ENCODE data around the gene CACNB1.
"Not testable (repeated sequence)": the region's sequence is repeated elsewhere in the genome, so short reads cannot be mapped to it uniquely, and the experiment has no call there.

CACNB1 gene

DNA sequence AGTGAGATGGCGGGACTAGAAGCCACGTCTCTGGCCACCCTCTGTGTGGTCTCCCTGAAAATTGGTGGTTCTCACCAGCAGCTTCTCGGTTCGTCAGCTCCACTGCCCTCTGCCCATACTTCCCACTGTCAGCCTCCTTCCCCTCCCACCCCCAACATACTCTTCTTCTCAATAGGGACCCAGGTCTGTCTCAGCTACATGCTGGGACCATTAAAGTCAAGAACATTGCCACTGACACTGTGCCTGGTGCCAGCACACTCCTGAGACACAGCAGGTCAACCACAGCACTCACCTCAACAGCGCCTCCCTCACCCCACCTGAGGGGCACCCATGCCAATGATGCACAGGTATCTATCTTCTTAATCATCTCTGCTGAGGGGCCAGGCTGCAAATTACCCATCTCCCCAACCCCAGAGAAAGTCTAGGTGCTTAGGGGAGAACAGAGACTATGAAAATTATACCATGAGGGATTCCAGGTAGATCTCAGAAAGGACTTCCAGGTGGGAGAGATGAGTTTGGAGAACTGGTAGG lies 47.3 kb downstream of the CACNB1 start:
- DNase-seq: no peak

DNA sequence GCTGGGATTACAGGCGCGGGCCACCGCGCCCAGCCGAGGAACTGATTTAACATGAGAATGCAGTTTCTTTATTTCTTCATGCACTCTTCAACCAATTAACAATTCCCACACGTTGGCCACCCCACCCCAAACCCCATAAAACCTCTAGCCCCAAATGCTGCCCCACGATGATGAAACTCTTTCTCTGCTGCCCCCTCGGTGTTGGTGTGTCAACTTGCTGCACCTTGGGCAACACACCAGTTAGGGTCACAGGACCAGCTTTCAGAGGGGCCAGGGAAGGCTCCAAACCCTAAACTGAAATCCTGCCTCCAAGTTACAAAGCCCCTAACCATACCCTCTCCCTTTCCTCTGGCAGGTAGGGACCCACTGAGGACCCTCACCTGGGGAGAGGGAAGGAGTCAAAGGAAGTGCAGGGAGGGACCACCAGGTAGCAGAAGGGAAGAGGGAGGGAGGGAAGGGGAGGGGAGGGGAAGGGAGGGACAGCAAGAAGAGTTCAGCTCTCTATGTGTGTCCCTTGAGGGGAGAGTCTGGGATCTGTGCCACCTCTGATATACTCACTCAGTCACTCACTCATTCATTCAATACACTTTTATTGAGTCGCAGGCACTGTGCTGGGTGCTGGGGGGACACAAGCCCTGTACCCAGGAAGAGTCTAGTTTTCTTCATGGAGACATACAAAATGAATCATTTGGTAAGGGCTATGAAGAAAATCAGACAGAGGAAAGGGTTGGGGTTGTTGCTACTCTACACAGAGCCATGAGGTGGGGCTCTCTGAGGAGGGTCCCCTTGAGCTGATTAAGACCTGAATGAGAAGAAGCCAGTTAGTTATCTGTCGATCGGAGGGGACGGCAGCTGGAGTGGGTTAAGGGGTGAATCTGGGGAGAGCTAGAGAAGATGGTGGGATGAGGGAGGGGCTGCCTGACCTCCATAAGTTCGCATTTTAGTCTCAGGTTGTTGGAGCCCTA lies 50.0 kb downstream of the CACNB1 start:
- no peak for DNase-seq

DNA sequence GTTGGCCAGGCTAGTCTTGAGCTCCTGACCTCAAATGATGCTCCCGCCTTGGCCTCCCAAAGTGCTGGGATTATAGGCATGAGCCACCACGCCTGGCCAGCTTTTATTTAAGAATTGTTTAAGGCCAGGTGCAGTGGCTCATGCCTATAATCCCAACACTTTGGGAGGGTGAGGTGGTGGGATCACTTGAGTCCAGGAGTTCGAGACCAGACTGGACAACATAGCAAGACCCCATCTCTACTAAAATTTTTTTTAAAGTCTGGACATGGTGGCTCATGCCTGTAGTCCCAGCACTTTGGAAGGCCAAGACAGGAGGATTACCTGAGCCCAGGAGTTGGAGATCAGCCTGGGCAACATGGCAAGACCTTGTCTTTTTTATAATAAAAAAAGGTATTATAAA lies 51.2 kb downstream of the CACNB1 start:
- no peak for DNase-seq

DNA sequence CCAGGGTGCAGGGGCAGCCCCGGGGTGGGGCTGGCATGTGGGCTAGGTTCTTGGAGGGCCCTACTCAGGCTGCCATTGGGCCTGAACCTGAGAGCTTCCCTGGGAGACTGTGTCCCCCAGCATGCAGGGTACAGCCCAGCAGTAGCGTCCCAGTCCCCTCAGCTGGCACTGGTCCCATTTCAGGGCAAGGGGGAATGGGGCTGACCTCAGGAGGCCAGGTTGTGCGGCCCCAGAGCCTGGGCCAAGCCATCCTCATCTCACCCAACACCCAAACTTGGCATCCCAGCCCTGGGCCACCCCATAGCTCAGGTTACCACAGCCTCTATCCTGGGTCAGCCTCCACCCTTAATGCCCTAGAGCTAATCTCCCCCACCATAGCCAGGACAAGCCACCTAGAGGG lies 52.3 kb downstream of the CACNB1 start:
- no peak for DNase-seq

DNA sequence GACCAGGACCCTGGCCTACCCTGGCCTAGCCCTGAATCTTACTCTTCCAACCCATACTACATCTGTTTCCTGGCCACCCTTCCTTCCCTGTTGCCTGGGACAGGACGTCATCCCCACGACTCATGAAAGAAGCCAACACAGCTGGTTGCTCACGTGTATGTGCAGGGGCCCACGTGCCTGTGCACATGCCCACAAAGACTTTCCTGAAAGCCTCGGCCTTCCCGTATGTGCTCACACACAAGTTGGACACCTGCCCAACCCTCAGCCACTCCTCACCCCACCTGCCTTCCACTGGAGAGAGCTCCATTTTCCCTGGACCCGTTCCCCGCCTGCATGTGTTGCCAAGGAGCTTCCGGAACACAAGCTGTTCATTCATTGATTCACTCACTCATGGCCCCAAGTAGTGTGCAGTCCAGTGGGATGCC lies 53.0 kb downstream of the CACNB1 start:
- peak; percentile 75 for DNase-seq

DNA sequence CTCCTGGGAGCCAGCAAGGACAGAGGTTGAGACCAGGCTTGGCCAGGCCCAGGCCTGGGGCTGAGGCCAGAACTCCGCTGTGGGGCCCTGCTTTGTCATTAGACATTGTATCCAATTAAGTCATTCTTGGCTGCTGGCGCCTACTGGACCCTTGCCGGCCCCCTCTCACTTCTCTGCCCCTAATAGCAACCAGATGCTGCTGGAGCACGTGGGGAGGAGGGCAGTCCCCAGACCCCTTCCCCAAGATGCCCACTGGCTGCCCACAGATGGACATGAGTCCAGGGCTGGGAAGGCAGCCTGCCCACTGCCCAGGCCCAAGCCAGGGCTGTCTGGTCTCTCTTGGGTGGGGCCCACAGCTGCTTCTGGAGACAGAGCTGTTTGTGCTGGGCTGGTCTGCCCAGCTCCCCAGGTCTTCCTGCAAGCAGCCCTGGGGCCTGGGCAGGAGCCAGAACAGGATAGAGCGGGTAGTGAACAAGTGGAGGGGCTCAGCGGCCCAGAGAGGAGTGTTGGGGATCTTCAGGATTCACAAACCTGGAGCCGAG lies 53.8 kb downstream of the CACNB1 start:
- no peak for DNase-seq

DNA sequence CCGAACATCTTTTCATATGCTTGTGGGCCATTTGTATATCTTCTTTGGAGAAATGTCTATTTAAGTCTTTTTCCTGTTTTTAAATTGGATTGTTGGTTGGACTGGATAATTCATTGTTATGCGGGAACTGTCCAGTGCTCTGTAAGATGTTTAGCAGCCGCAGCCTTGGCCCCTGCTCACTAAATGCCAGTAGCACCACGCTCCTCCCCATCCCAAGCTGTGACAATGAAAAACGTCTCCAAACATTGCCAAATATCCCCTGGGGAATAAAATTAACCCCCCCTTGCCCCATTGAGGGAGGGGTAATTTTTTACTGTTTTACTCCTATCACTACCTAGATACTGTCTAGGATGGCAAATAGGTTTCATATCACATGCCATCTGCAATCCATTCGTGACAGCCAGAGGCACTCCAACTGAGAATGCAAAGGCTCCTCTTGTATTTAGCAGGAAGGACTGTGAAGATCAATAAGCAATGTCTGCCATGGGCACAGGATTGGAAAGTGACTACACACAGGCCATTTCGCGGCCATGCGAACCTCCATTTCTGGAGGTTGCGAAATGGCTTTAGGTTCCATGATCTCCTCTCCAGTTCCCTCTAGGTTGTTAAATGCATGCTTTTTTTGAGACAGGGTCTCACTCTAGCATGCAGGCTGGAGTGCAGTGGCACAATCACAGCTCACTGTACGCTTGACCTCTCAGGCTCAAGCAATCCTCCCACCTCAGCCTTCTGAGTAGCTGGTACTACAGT lies 55.4 kb downstream of the CACNB1 start:
- no peak for DNase-seq

DNA sequence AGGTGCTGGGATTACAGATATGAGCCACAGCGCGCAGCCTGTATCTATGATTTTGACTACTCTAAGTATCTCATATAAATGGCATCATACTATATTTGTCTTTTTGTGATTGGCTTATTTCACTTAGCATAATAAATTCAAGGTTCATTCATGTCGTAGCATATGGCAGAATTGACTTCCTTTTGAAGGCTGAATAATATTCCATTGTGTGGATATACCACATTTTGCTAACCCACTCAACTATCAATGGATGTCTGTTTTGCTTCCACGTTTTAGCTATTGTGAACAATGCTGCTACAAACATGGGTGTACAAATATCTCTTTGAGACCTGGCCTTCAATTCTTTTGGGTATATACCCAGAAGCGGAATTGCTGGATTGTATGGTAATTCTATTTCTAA lies 56.2 kb downstream of the CACNB1 start:
- no peak for DNase-seq

DNA sequence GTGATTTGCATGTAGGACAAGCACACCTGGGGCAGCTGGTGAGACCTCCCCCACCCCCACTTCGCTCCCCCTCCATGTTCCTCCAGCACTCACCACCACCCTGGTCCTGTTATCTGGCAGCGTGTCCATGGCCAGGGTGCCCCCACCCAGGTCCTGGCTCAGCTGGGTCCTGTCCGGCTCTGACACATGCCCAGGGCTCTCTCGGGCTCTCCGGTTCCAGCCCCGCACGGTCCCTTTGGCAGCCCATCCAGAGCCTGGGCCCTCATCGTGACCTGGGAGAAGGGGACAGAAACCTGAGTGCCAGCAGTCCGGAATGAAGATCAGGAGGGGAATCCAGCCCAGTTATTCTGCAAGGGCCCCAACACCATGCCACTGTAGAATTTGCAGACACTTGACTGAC lies 57.9 kb downstream of the CACNB1 start:
- no peak for DNase-seq

DNA sequence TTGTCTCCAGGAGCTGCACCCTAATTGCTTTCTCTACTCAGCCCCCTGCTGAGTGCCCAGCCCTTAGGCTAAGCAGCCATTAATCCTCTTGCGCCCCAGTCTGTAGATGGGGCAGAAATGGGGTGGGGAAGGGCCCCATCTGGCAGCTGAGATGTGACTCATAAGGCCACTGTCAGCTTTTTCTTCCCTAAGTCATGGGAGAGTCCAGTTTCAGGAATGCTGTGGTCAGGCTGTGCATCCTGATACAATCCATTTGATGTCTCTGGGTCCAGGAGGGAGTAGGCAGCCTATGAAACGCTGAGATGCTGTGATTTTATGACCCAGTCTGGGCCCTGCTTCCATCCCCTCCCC lies 58.3 kb downstream of the CACNB1 start:
- peak; percentile 98 for DNase-seq

DNA sequence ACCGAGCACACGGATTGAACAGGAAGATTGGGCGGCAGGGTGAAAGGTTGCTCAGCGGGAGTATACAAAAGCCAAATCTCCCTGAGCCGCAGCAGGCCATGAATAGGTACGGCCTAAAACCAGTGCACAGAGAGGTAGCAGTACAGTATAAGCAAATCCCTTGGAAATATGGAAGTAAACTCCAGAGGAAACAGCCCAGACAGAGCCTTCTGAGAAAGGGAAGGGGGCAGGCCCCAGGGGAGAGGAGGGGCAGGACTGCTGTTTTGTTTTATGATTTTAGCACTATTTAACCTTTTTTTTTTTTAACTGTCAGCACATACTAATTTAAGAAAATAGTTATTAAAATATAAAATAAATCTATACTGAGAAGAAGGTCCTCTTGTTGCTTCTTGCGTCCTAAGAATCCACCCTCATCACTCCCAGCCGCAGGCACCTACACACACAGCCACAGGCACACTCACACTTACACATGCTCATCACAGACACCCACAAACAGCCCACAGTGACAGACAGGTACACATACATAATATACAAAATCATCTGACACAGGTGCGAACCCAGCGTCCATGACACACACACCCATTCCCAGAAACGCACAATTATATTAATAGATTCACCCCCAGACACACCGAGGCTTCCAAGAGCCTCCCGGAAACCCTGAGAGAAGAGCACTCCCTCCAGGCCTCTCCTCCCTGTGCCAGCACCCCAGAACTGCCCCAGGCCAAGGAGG lies 58.9 kb downstream of the CACNB1 start:
- DNase-seq: no peak

DNA sequence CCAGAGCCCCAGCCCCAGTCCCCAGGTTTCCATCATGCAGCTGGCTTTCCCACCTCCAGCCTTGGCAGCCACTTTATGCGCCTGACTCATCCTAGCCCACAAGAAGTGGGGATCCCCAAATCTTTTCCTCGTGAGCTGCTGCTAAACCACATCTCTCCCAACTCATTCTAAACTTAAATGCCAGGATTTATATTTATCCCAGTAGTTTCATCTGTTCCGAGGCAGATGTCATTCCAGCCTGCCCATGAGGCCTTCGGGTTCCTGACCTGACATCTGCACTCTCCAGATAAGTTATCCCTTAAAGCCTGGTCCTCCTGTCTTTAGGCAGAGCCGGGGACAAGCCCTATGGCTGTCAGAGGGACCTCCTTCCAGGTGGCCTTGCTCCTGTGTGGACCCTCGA lies 62.6 kb downstream of the CACNB1 start:
- peak; percentile 34 for DNase-seq

DNA sequence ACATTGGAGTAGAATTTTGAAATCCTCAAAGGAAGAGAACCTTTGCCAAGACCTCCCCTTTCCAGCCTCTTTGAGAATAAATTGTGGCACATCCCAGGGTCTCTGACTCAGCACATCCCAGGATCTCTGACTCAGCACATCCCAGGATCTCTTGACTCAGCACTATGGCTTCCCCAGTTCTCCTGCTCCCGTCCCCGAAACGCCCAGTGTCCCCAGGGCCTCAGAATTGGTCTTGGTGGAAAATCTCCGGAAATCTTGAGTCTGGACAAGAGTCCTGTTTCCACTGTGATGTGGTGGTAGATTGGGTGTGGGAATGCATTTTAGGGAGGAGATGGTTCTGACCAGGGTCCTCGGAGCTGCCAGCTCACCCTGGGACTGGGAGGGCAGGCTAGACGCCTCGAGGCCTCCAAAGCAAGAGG lies 65.3 kb downstream of the CACNB1 start:
- peak; percentile 83 for DNase-seq

DNA sequence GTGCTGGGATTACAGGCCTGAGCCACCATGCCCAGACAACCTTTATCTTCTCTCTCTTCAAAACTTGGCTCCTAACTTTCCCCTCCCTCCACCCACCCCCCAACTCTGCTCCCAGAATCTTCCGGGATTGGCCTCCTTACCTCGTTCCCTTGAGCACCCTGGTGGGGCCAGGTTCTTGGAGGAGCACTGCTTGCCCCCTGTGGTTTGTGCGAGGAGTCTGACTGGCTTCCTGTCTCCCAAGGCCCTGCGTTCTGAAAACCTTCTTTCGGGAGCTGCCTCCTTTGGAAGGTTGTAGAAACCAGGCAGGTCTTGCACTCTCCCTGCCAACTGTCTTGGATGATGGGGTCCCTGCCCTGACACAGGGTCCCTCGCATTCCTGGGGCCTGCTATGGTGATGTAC lies 65.9 kb downstream of the CACNB1 start:
- no peak for DNase-seq

DNA sequence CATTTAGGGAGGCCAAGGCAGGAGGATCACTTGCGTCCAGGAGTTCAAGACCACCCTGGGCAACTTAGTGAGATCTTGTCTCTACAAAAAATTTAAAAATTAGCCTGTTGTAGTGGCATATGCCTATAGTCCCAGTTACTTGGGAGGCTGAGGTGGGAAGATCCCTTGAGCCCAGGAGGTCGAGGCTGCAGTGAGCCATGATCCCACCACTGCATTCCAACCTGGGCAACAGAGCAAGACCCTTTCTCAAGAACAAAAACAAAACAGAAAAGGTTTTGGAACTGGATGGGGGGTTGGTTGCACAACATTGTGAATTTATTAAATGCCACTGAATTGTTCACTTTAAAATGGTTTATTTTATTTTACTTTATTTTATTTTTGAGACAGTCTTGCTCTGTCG lies 67.3 kb downstream of the CACNB1 start:
- DNase-seq: no peak

DNA sequence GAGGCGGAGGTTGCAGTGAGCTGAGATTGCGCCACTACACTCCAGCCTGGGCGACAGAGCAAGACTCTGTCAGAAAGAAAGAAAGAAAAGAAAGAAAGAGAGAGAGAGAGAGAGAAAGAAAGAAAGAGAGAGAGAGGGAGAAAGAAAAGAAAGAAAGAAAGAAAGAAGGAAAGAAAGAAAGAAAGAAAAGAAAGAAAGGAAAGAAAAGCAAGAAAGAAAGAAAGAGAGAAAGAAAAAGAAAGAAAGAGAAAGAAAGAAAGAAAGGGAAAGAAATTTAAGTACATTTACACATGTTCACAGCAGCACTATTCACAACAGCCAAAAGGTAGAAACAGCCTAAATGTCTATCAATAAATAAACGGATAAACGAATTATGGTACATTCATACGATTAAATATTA lies 67.9 kb downstream of the CACNB1 start:
- not testable (repeated sequence) for DNase-seq

DNA sequence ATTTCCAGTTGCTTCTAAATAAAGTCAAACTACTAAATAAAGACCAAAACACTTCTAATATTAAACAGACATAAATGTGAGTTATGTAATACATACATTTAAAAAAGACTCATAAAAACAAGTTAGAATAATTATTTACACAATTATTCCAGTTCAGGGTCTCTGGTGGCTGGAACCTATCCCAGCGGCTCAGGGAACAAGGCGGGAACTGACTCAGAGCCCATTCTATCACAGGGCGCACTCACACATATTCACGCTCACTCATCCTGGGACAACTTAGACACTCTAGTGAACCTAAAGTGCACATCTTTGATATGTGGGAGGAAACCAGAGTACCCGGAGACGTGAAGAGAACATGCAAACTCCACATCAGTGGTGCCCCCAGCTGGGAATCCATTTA lies 71.0 kb downstream of the CACNB1 start:
- DNase-seq: no peak

DNA sequence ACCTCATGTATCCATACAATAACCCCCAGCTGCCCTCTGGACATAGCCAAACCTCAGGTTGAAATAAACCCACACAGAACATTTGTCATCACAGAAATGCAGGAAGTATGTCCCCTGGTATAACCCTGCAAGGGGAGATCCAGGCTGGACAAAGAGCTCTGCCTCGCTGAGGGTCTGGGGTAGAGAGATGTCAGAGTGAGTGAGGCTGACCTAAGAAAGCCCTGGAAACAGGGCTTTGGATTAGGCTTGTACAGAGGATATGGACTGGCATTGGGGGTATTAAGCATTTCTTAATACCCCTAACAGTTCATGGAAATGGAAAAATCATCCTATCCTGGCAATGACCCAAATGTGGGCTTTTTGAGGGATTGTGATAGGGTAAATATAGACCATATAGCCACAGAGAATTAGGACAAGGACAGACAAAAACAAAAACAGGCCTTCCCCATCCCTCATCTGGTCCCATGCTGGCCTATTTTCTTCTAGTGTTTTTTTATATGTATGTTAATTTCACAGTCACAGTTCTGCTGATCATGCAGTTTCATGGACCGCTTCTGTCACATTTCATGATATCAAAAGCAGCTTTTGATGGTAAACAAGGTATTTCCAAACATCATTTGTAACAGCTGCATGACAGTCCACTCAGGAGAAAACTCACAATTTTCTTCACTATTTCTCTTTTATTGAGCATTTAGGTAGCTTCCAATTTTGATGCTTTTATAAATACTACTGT lies 72.2 kb downstream of the CACNB1 start:
- DNase-seq: no peak

DNA sequence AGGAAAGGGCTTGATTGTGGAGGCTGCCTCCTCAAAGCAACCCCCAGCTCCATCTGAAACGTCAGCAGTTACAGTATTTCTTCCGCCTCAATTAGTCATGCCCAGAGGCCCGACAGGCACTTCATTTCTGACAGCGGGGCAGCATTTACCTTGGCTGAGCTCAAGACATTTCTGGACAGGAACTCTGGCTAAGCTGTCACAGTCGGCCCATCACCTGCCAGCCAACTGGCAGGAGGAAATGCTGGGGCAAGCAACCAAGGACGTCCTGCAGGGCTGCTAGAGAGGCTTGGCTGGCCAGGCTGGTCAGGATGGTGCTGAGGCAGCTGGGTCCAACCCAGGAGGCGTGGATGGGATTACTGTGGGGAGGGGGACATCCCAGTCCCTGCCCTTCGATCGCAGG lies 73.8 kb downstream of the CACNB1 start:
- DNase-seq: no peak

Data from EL (cell line).